Stimulated activated CD8-positive, alpha-beta memory T cell treated with anti-CD3 and anti-CD28 coated beads, Interleukin-15, amount 100 ng/mL, for 4 hours (primary cell): ENCODE measurements around the gene NMT1.

Experiments used
- DNase-seq, 2 donors: peaks; one replicate each; pipeline ENCODE4 v3.0.0-alpha.2; 2020; ENCODE audit warnings: low read depth in 2 of 2

Gene NMT1

DNA sequence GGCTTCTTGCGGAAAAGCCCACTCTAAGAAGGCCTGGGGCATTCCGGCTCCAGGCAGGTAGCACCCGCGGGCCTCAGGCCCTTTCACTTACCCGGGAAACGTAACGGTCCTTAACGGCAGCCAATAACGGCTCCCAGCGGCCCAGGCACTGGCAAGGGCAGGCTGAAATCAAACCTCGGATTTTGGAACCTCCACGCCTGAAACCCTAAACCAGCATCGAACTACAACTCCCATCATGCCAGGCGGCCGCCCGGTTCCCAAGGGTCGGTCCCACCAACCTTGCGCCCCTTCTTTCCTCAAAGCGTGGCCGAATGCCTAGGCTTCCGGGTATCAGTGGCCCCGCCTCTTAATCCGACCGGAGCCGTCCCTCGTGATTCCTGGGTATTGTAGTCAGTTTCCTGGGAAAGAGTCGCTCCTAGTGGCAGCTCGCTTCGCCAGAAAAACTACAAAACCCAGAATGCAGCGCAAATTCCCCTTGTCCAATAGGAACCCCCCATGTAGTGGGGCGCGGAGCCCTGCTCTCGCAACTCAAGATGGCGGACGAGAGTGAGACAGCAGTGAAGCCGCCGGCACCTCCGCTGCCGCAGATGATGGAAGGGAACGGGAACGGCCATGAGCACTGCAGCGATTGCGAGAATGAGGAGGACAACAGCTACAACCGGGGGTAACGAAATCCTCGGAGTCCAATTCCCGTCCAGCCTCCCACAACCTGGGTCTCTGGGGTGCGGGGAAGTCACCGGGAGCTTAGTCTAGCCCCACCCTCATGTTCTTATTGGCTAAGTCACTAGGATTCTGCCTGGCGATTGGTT lies at the start of gene NMT1:
Gene NMT1, plus strand, starts transcription at position 521 of the 809 bp plus-strand sequence. Its CDS starts 13 bp downstream, at position 534.
- peak; percentile 89 to 97 for DNase-seq

- no peak for DNase-seq
Measured at GRCh38 chr17:45011767-45012166, 49.4 kb upstream of the NMT1 start.

GRCh38 chr17:45013021-45013997 lies 47.8 kb upstream of the NMT1 start:
- DNase-seq = no peak

DNA sequence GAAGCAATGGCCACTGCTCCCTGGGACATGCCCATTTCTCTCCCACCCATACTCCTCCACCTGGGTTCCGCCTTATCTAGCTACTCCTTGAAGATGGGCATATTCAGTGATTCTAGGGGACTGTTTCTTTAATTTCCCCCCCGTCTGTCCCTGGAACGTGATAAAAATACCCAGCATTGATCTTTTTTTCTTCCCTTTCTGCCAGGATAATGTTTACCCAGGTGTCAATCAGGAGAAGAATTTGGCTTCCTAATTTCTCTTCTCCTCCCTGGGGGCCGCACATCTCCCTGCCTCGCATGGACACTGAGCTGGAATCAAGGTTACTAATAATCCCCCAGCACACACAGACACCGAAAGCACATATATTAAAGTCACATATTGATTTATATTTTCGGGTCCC lies 44.9 kb upstream of the NMT1 start:
- DNase-seq = no peak

- no peak for DNase-seq
Measured at GRCh38 chr17:45016823-45017222, 44.3 kb upstream of the NMT1 start.

GRCh38 chr17:45018514-45018847 lies 42.6 kb upstream of the NMT1 start:
- DNase-seq = no peak

GRCh38 chr17:45018848-45019711 lies 42.0 kb upstream of the NMT1 start:
- DNase-seq = peak in 1 of 2 donors; percentile 4

DNA sequence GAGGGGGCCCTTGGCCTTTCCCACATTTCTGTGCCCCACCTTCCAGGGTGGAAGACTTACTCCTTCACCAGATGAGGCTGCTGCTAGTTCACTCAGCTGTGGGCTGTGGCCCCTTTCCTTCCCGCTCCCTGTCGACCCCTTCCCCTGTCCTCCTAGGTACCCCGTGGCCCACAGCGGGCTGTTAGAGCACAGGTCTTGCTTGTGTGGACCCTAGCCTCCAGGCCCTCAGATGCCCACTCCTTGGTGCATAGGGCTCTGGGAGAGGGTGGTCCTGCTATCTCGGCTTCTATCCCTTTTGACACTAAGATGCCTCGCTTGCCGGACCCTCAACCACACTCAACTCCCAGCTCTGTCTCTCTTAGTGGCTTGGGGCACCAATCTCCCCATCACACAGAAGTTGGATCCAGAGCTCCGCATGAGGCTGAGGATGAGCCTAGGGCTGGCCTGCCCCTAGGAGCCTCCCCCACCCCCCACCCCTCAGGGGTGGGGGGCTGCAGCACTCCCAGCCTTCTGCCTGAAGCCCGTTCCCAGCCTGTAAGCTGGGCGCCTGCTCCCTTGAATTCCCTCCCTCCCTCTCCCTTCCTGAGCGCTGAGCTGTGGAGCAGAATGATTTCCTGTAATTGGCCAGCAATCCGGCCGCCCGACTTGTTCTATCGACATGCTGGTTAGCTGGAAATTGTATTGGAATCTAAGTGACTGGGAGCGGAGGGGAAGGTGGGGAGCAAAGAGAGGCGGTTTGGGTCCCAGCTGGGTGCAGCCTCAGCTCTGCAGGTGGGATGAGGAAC lies 40.6 kb upstream of the NMT1 start:
- DNase-seq = no peak

GRCh38 chr17:45021607-45022287 lies 39.4 kb upstream of the NMT1 start:
- DNase-seq = peak; percentile 12 to 38

DNA sequence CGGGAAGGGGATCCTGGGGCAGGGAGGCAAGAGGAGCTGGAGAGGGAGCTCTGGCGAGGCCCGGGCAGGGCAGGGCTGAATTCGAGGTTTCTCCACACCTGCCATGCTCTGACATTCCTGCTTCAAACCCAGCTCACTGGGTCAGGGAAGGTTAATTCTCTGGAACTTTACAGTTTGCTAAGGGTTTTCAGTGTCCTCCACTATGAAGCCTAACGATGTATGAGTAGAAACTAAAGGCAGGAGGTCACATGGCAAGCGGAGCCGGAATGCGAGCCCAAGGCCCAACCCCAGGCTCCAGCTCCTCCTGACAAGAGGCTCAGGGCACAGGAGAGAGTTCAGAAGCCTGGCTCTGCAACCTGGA lies 38.8 kb upstream of the NMT1 start:
- no peak for DNase-seq

DNA sequence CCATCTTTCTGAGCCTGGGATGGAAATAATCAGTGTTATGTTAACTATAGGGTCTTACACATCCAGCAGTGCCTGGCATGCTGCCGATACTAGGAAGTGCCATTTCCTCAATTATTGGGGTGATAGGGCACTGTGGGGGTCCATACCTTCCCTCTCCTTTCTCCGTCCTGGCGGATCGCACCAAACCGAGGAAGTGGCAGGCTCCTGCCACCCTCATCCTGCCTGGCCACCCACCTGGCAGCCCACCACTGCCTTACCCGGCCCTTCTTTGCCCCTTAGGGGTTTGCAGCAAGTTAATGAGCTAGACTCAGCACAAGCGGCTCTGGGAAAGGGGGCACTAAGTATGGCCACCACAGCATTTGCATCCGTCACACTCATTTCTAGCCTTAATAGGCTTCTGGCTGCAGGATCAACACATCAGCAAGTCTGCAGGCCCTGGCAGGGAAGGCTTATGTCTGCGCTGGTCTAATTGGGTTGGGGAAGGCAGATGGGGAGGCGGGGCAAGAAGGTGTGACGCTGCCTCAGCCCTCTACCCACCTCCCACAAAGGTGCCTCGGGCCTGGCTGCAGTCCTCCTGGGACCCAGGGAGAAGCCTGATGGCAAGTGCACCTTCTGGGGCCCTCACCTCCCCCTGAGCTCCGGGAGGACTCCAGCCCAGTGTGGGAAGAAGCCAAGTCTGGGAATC lies 38.3 kb upstream of the NMT1 start:
- DNase-seq = no peak

- DNase-seq = no peak
Measured at GRCh38 chr17:45029096-45029495, 32.0 kb upstream of the NMT1 start.

DNA sequence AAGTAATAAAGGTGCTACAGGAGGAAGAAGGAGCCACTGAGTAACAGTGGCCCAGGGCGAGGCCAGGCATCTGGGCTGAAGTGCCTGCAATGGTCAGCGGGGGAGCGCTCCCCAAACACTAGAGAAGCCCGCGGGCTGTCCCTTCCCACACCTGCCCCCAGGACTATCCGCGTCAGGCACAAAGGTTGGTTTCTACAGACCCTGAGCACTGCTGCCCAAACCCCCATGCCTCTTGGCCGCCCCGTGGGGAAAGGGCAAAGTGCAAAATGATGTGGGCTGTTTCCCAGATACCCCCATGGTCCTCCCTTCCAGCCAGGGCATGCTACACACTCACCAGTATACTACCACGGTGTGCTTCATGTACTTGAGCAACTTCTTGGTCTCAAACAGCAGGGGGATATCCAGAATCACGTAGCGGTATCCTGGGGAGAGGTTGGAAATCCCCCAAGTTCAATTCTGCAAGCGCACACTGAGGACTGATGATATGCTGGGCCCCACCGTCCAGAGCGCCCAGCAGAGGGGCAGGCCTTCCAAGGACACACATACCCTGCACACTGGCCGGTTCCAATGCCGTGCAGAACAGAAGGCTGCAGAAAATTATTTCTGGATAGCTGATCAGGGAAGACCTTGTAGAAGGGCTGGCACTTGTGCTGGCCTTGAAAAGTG lies 31.2 kb upstream of the NMT1 start:
- DNase-seq = no peak

- no peak for DNase-seq
Measured at GRCh38 chr17:45030733-45031132, 30.4 kb upstream of the NMT1 start.

DNA sequence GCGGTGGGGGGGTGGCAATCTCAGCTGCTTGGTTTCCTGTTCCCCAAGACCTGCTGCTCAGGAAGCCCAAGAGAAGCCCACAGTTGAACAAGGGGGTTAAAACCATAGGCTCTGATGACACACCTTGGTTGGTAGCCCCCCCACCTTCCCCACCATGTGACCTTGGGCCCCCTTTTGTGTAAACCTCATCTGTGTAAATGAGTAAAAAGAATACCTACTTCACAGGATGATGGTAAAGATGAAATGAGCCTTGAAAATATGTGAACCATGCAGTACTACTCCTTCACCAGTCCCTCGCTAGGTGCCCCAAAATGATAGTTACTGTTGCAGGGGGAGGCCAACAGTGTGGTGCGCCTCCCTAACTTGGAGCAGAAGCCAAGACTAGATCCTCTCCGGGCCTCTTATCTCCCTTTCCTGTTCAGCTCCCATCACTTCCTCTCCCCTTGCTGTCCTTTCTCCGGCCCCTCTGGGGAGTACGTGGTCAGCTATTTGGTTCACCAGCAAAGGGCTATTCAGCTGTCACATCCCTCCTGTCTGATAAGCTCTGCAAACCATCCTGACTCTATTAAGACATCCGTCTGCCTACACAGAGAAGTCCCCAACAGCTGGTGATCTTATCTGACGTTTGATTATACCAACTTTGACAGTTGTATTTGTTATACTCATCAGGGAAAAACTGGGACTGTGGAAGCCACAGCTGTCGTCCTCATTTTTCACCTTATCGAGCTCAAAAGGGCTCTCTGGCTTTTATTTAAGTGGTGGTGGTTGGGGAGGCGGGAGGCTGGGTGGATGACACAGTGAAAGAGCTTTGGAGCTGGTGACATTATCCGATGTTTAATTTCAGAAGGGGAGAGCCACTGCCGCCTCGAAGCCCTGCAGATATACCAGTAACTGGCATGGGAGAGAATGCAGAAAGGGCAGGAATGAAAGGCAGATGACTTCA lies 29.6 kb upstream of the NMT1 start:
- no peak for DNase-seq

GRCh38 chr17:45032174-45032541 lies 29.0 kb upstream of the NMT1 start:
- no peak for DNase-seq

DNA sequence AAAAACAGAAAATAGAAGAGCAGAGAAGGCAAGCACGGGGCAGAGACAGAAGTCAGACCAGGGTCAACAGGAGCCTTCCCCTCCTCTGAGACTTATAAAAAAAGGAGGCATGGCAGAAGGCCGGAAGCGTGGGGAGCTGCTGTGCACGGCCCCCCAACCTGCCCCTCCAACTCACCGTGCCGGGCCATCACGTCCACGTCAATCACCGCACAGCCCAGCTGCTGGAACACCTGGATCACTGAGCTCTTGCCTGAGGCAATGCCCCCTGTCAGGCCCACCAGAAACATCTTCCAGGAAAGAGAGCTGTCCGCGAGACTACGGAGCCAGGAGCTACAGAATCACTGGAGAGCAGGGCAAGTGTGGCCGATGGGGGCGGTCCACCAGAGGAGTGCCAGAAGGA lies 26.5 kb upstream of the NMT1 start:
- DNase-seq = no peak

DNA sequence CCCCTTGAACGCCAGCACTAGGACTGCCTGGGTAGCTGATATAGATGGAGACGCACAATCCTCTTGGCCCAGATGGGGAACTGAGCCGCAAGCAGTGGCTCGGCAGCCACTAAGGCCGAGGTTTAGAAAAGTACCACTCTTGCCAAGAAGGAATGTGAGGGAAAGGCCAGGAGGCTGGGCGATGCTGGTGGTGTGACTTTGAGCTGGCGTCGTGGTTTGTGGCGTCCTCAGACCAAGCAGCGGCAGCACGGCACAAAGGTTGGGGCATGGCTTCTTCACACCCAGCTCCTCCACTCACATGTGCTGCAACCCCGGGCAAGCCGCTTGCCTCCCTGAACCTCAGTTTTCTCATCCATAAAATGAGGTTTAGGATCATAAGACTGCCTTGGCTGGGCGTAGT lies 25.3 kb upstream of the NMT1 start:
- no peak for DNase-seq
